KMS-11 (cell line): ENCODE data around the gene ROPN1L.

ENCODE experiments used
- H2AFZ ChIP-seq: fragments of 200-600 bp; sonication (generic); 2 replicates; pipeline ENCODE4 v1.6.1; 2016; ENCODE audit warnings: antibody characterized with exemption, mixed run types, low read depth
- H3K27ac ChIP-seq: fragments of 200-600 bp; sonication (generic); 2 replicates; pipeline ENCODE4 v1.6.1; 2016; ENCODE audit warnings: mild to moderate bottlenecking, mixed run types
- H3K27me3 ChIP-seq: fragments of 200-600 bp; sonication (generic); 2 replicates; pipeline ENCODE4 v1.6.1; 2017; ENCODE audit warnings: mild to moderate bottlenecking, low read depth, mixed run types, moderate library complexity; ENCODE audit not compliant: insufficient read depth
- H3K36me3 ChIP-seq: fragments of 200-600 bp; sonication (generic); 2 replicates; pipeline ENCODE4 v1.6.1; 2017; ENCODE audit warnings: mild to moderate bottlenecking, mixed run types; ENCODE audit not compliant: insufficient read depth
- H3K4me1 ChIP-seq: fragments of 200-600 bp; sonication (generic); 2 replicates; pipeline ENCODE4 v1.6.1; 2016; ENCODE audit warnings: mild to moderate bottlenecking, low read depth, mixed run types; ENCODE audit not compliant: poor library complexity, severe bottlenecking
- H3K4me2 ChIP-seq: fragments of 200-600 bp; sonication (generic); 2 replicates; pipeline ENCODE4 v1.7.0; 2016; ENCODE audit warnings: mild to moderate bottlenecking, mixed run types
- H3K4me3 ChIP-seq: fragments of 200-600 bp; sonication (generic); IDR thresholded peaks from 2 replicates; pipeline ENCODE4 v1.6.1; 2017; ENCODE audit warnings: low read depth, low read length, mixed read lengths; ENCODE audit not compliant: insufficient read depth
- H3K79me2 ChIP-seq: fragments of 200-600 bp; sonication (generic); 2 replicates; pipeline ENCODE4 v1.6.1; 2016; ENCODE audit warnings: low read depth, mixed run types; ENCODE audit not compliant: insufficient read depth
- H3K9ac ChIP-seq: fragments of 200-600 bp; sonication (generic); 2 replicates; pipeline ENCODE4 v1.6.1; 2016; ENCODE audit warnings: mild to moderate bottlenecking, mixed run types
- H4K20me1 ChIP-seq: fragments of 200-600 bp; sonication (generic); 2 replicates; pipeline ENCODE4 v1.6.1; 2016; ENCODE audit warnings: mild to moderate bottlenecking, mixed run types; ENCODE audit not compliant: insufficient read depth
- TF ChIP-seq, protein P1 (sequence below): fragments of 200-600 bp; sonication (generic); conservative IDR thresholded peaks from 2 replicates; pipeline ENCODE4 v1.6.1; 2017; ENCODE audit warnings: low read depth, mild to moderate bottlenecking, antibody characterized with exemption, low read length, moderate library complexity, mixed read lengths

The ROPN1L gene

GRCh38 chr5:10476878-10477277 lies 35.2 kb downstream of the ROPN1L start:
- Histone ChIP-seq H2AFZ (no peak overlapping the region), H3K36me3 (no peaks in the 10 kb centered on the region), H3K27ac (no peak overlapping the region), H4K20me1 (no peaks in the 10 kb centered on the region), H3K79me2 (no peaks in the 10 kb centered on the region), H3K4me1 (no peaks in the 10 kb centered on the region), H3K4me3 (no peak overlapping the region), H3K4me2 (no peak overlapping the region), H3K27me3 (no peaks in the 10 kb centered on the region), H3K9ac (no peak overlapping the region)
- TF ChIP-seq, protein P1, sequence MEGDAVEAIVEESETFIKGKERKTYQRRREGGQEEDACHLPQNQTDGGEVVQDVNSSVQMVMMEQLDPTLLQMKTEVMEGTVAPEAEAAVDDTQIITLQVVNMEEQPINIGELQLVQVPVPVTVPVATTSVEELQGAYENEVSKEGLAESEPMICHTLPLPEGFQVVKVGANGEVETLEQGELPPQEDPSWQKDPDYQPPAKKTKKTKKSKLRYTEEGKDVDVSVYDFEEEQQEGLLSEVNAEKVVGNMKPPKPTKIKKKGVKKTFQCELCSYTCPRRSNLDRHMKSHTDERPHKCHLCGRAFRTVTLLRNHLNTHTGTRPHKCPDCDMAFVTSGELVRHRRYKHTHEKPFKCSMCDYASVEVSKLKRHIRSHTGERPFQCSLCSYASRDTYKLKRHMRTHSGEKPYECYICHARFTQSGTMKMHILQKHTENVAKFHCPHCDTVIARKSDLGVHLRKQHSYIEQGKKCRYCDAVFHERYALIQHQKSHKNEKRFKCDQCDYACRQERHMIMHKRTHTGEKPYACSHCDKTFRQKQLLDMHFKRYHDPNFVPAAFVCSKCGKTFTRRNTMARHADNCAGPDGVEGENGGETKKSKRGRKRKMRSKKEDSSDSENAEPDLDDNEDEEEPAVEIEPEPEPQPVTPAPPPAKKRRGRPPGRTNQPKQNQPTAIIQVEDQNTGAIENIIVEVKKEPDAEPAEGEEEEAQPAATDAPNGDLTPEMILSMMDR, result no peak

GRCh38 chr5:10477943-10478342 lies 36.3 kb downstream of the ROPN1L start:
- no peaks in the 10 kb centered on the region for H3K4me1 ChIP-seq
- H3K36me3 ChIP-seq, result no peaks in the 10 kb centered on the region
- no peaks in the 10 kb centered on the region for H3K79me2 ChIP-seq
- H3K27ac ChIP-seq, result no peak overlapping the region
- no peak overlapping the region for H3K4me3 ChIP-seq
- H3K4me2 ChIP-seq, result no peak overlapping the region
- no peak overlapping the region for H3K9ac ChIP-seq
- H2AFZ ChIP-seq, result no peak overlapping the region
- no peaks in the 10 kb centered on the region for H4K20me1 ChIP-seq
- TF ChIP-seq, protein P1, result no peak
- no peaks in the 10 kb centered on the region for H3K27me3 ChIP-seq

DNA sequence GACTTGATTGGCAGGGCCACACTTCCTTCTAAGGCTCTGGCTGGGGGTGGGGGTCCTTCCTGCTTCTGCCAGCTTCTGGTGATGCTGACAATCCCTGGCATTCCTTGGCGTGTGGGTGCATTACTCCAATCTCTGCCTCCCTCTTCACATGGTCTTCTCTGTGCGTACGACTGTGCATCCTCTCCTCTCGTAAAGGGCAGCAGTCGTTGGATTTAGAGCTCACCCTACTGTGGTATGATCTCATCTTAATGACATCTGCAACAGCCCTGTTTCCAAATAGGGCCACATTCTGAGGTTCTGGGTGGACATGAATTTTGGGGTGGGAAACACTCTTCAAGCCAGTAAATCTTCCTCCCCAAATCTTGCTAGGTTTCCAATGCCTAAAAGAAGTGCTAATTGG lies 36.8 kb downstream of the ROPN1L start:
- H3K27me3 ChIP-seq, result no peaks in the 10 kb centered on the region
- no peaks in the 10 kb centered on the region for H4K20me1 ChIP-seq
- H3K79me2 ChIP-seq, result no peaks in the 10 kb centered on the region
- H3K4me2 ChIP-seq, result no peak overlapping the region
- no peaks in the 10 kb centered on the region for H3K36me3 ChIP-seq
- TF ChIP-seq, protein P1, result no peak
- no peak overlapping the region for H3K4me3 ChIP-seq
- H3K9ac ChIP-seq, result no peak overlapping the region
- no peaks in the 10 kb centered on the region for H3K4me1 ChIP-seq
- H2AFZ ChIP-seq, result no peak overlapping the region
- no peak overlapping the region for H3K27ac ChIP-seq

GRCh38 chr5:10479154-10479721 lies 37.6 kb downstream of the ROPN1L start:
- H3K4me3 ChIP-seq, result no peak overlapping the region
- no peak overlapping the region for H3K4me2 ChIP-seq
- no peak overlapping the region for H3K9ac ChIP-seq
- H3K4me1 ChIP-seq, result no peaks in the 10 kb centered on the region
- no peaks in the 10 kb centered on the region for H3K27me3 ChIP-seq
- TF ChIP-seq, protein P1, result no peak
- H2AFZ ChIP-seq, result no peak overlapping the region
- H3K79me2 ChIP-seq, result no peaks in the 10 kb centered on the region
- no peaks in the 10 kb centered on the region for H4K20me1 ChIP-seq
- H3K27ac ChIP-seq, result no peak overlapping the region
- H3K36me3 ChIP-seq, result no peaks in the 10 kb centered on the region
